H1 (cell line): Measurements from ENCODE around the gene DRC7. TPM values are rescaled to one million over a fixed set of nuclear protein-coding genes. Genes with fewer than 3 reads are reported as not detected.

Source experiments
- HDAC2 ChIP-seq, 2 experiments: fragments of 300-600 bp in 1 of 2; sonication (generic) in 1 of 2; IDR thresholded peaks; 2 replicates each; pipeline ENCODE4 v1.6.1; 2011 to 2012; ENCODE audit warnings: low read depth in 2 of 2, low read length in 2 of 2, mild to moderate bottlenecking in 2 of 2, moderate library complexity in 2 of 2, borderline replicate concordance in 1 of 2, inconsistent platforms in 1 of 2
- SAP30 ChIP-seq: fragments of 300-600 bp; sonication (generic); IDR thresholded peaks from 2 replicates; pipeline ENCODE4 v1.7.1; 2012; ENCODE audit warnings: low read length, moderate library complexity, mild to moderate bottlenecking, inconsistent platforms; ENCODE audit not compliant: insufficient read depth, insufficient replicate concordance
- USF2 ChIP-seq: IDR thresholded peaks from 2 replicates; pipeline ENCODE4 v1.6.1; 2011; ENCODE audit warnings: low read length, improper control_type of control experiment
- polyA plus RNA-seq, 7 experiments: library from polyadenylated mRNA; depleted of rRNA in 3 of 7; stranded (reverse) in 5 of 7; unstranded in 2 of 7; fragments of >200 nt in 5 of 7; fragments of 200-250 nt in 2 of 7; gene quantifications; 1 replicate in 5 of 7; 2 replicates in 1 of 7; 4 replicates in 1 of 7; pipeline versions ENCODE4 v1.2.1 to v1.2.3, GENCODE V29; 2011 to 2013; ENCODE audit warnings: missing spikeins in 2 of 7, mixed read lengths in 2 of 7
- total RNA-seq: library from RNA; stranded (reverse); fragmentation: NEBNext Ultra II Directional; extraction: Animal tissue kit (Norgen Biotek cat#: 25700); gene quantifications from 2 replicates; pipeline ENCODE4 v1.2.1, GENCODE V29; 2021

DRC7 gene
- total and polyA plus RNA-seq, 2 of the 8 experiments (the other 6 are each of a cell fraction or from before 2014, with no cell fraction given) = 0.14 TPM; not detected in 1

GRCh38 chr16:57681950-57682728 lies 12.5 kb upstream of the DRC7 start (continued):
- TF ChIP-seq USF2 (no peak), HDAC2 (IDR thresholded peaks at IDR 0.05; ENCODE audit: borderline replicate concordance in 1 of 2, low read depth in 2 of 2, low read length in 2 of 2) (no peak), SAP30 (no peak)
- TF ChIP-seq, all 59 proteins: peak for 0
